HEK293 (cell line): ENCODE measurements around the gene ABCA1.

ENCODE experiments used
- CTCF ChIA-PET: fragments of 350-600 bp; formaldehyde crosslinking; extraction: SDS; loops from one replicate; lab custom pipeline; 2021; ENCODE audit warnings: antibody characterized with exemption; lab: Yijun Ruan, JAX
- POLR2A ChIA-PET: fragments of 300-600 bp; formaldehyde crosslinking; extraction: SDS; loops from one replicate; lab custom pipeline; 2020; ENCODE audit warnings: antibody characterized with exemption, inconsistent platforms; lab: Yijun Ruan, JAX
- H3K27ac ChIP-seq: fragments of 200-500 bp; sonication (Bioruptor generic); 2 replicates; pipeline ENCODE4 v1.5.1; 2014; ENCODE audit warnings: low read depth, low read length, control low read depth, inconsistent platforms; ENCODE audit errors: extremely low read depth
- H3K36me3 ChIP-seq, 2 experiments: fragments of 200-500 bp in 1 of 2; sonication (Bioruptor generic) in 1 of 2; 1 replicate in 1 of 2; 2 replicates in 1 of 2; pipeline ENCODE4 v1.5.1; 2014 to 2017; ENCODE audit warnings: inconsistent platforms in 2 of 2, low read length in 2 of 2; ENCODE audit not compliant: control insufficient read depth in 2 of 2, insufficient read depth in 1 of 2
- H3K4me1 ChIP-seq: fragments of 200-500 bp; sonication (Bioruptor generic); 2 replicates; pipeline ENCODE4 v1.5.1; 2014; ENCODE audit warnings: mild to moderate bottlenecking, low read length, inconsistent platforms; ENCODE audit not compliant: control insufficient read depth, insufficient read depth
- H3K4me3 ChIP-seq: 2 replicates; pipeline ENCODE4 v1.5.1; 2011; ENCODE audit warnings: low read depth, mild to moderate bottlenecking, control low read depth, low read length, moderate library complexity
- H3K9me3 ChIP-seq: fragments of 200-500 bp; sonication (Bioruptor generic); 2 replicates; pipeline ENCODE4 v1.5.1; 2014; ENCODE audit warnings: low read depth, low read length, inconsistent platforms; ENCODE audit not compliant: control insufficient read depth, insufficient read depth
- PRDM10 ChIP-seq: fragments of 450-650 bp; formaldehyde crosslinking; IDR thresholded peaks from 2 replicates; pipeline ENCODE4 v1.5.1; 2016; ENCODE audit warnings: missing biosample characterization, missing genetic modification characterization
- REPIN1 ChIP-seq: fragments of 450-650 bp; formaldehyde crosslinking; IDR thresholded peaks from 2 replicates; pipeline ENCODE4 v1.5.1; 2017; ENCODE audit warnings: missing biosample characterization, missing genetic modification characterization, low read depth
- ZBTB21 ChIP-seq: fragments of 450-650 bp; formaldehyde crosslinking; IDR thresholded peaks from 2 replicates; pipeline ENCODE4 v1.5.1; 2017; ENCODE audit warnings: missing biosample characterization, missing genetic modification characterization
- ZEB2 ChIP-seq: fragments of 450-650 bp; formaldehyde crosslinking; IDR thresholded peaks from 2 replicates; pipeline ENCODE4 v1.5.1; 2016; ENCODE audit warnings: missing biosample characterization, missing genetic modification characterization
- ZNF114 ChIP-seq: fragments of 450-650 bp; formaldehyde crosslinking; IDR thresholded peaks from 2 replicates; pipeline ENCODE4 v1.5.0; 2017; ENCODE audit warnings: missing biosample characterization, missing genetic modification characterization
- ZNF132 ChIP-seq: fragments of 450-650 bp; formaldehyde crosslinking; IDR thresholded peaks from 2 replicates; pipeline ENCODE4 v1.5.1; 2017; ENCODE audit warnings: missing biosample characterization, missing genetic modification characterization, borderline replicate concordance
- ZNF37A ChIP-seq: fragments of 450-650 bp; IDR thresholded peaks from 2 replicates; pipeline ENCODE4 v1.5.1; 2018; ENCODE audit warnings: missing biosample characterization, missing genetic modification characterization
- ZNF473 ChIP-seq: fragments of 450-650 bp; formaldehyde crosslinking; IDR thresholded peaks from 2 replicates; pipeline ENCODE4 v1.5.1; 2017; ENCODE audit warnings: missing biosample characterization, missing genetic modification characterization
- ZNF544 ChIP-seq: fragments of 450-650 bp; formaldehyde crosslinking; IDR thresholded peaks from 2 replicates; pipeline ENCODE4 v1.5.0; 2017; ENCODE audit warnings: missing biosample characterization, missing genetic modification characterization
- ZNF555 ChIP-seq: fragments of 450-650 bp; formaldehyde crosslinking; conservative IDR thresholded peaks from 2 replicates; pipeline ENCODE4 v1.5.1; 2017; ENCODE audit warnings: missing biosample characterization, mild to moderate bottlenecking, missing genetic modification characterization, inconsistent platforms
- ZNF558 ChIP-seq: fragments of 450-650 bp; formaldehyde crosslinking; IDR thresholded peaks from 2 replicates; pipeline ENCODE4 v1.5.1; 2016; ENCODE audit warnings: missing biosample characterization, missing genetic modification characterization
- ZNF560 ChIP-seq: fragments of 450-650 bp; formaldehyde crosslinking; IDR thresholded peaks from 2 replicates; pipeline ENCODE4 v1.5.1; 2017; ENCODE audit warnings: missing biosample characterization, missing genetic modification characterization, borderline replicate concordance
- ZNF626 ChIP-seq: fragments of 450-650 bp; sonication (Bioruptor Pico); formaldehyde crosslinking; IDR thresholded peaks from 2 replicates; pipeline ENCODE4 v1.5.1; 2018; ENCODE audit warnings: missing biosample characterization, missing genetic modification characterization, inconsistent platforms
- ZNF639 ChIP-seq: fragments of 450-650 bp; formaldehyde crosslinking; IDR thresholded peaks from 2 replicates; pipeline ENCODE4 v1.5.1; 2016; ENCODE audit warnings: missing biosample characterization, missing genetic modification characterization
- ZNF664 ChIP-seq: fragments of 450-650 bp; formaldehyde crosslinking; IDR thresholded peaks from 2 replicates; pipeline ENCODE4 v1.5.1; 2016; ENCODE audit warnings: missing biosample characterization, missing genetic modification characterization
- ZNF704 ChIP-seq: fragments of 450-650 bp; formaldehyde crosslinking; IDR thresholded peaks from 2 replicates; pipeline ENCODE4 v1.5.1; 2016; ENCODE audit warnings: missing biosample characterization, missing genetic modification characterization
- ZNF768 ChIP-seq: fragments of 450-650 bp; formaldehyde crosslinking; IDR thresholded peaks from 2 replicates; pipeline ENCODE4 v1.5.1; 2018; ENCODE audit warnings: missing biosample characterization, mild to moderate bottlenecking, missing genetic modification characterization

ABCA1 gene

GRCh38 chr9:104800068-104800785 lies 127.7 kb downstream of the ABCA1 start:
- POLR2A ChIA-PET, result no interaction called here
- no peak for TF ChIP-seq ZNF132
- TF ChIP-seq ZBTB21, result no peak
- TF ChIP-seq ZNF560 (tag by site-specific recombination), result no peak
- TF ChIP-seq REPIN1 (tag by site-specific recombination), result no peak
- TF ChIP-seq ZNF664, result no peak
- no peak for TF ChIP-seq ZEB2 (tag by site-specific recombination)
- no peak for TF ChIP-seq ZNF114 (tag by site-specific recombination)
- TF ChIP-seq ZNF37A (tag by site-specific recombination), result no peak
- no peak for TF ChIP-seq ZNF473 (tag by site-specific recombination)
- no peak for TF ChIP-seq ZNF768
- no peak for TF ChIP-seq ZNF555
- no peak for TF ChIP-seq ZNF626 (tag by site-specific recombination)
- TF ChIP-seq ZNF558 (tag by site-specific recombination), result no peak
- no peak for TF ChIP-seq ZNF544 (tag by site-specific recombination)
- no peak for TF ChIP-seq ZNF639 (tag by site-specific recombination)
- Histone ChIP-seq H3K4me1 (peaks cover 10% of the 10 kb centered on the region; the same call in 1 of the 2 replicates), H3K27ac (no peak overlapping the region), H3K36me3 (peaks cover 0 to 4% of the 10 kb centered on the region in 2 experiments; a peak in 1 of 3 replicates), H3K9me3 (no peaks in the 10 kb centered on the region), H3K4me3 (no peak overlapping the region)
- CTCF ChIA-PET, result interaction anchor here (0.7 to 1.9 kb wide), 2 partner anchors 9 to 356 kb away, joined by 3 to 6 read pairs; no protein-coding TSS in a partner anchor

- Histone ChIP-seq H3K4me3 (no peak overlapping the region), H3K9me3 (no peaks in the 10 kb centered on the region), H3K4me1 (peaks cover 10% of the 10 kb centered on the region; the same call in 1 of the 2 replicates), H3K27ac (no peak overlapping the region), H3K36me3 (peaks cover 0 to 4% of the 10 kb centered on the region in 2 experiments; a peak in 1 of 3 replicates)
- ChIA-PET POLR2A (no interaction called here), CTCF (interaction anchor here (0.5 to 1.5 kb wide), 2 partner anchors 10 to 589 kb away, joined by 3 to 6 read pairs; no protein-coding TSS in a partner anchor)
- no peak for TF ChIP-seq ZNF704
- TF ChIP-seq PRDM10 (tag by site-specific recombination), result no peak
These were observed 129.6 kb downstream of the ABCA1 start for GRCh38 chr9:104798209-104798995.
